Fibroblast of skin of right quadriceps (primary cell): ENCODE measurements around the gene NELL1.

Source experiments
- DNase-seq: peaks from one replicate; pipeline ENCODE4 v3.0.0-alpha.2; 2013

NELL1 gene

GRCh38 chr11:21374376-21374775 is 705.0 kb downstream of the NELL1 start:
- DNase-seq = no peak

GRCh38 chr11:21385669-21386440 is 716.5 kb downstream of the NELL1 start:
- no peak for DNase-seq

GRCh38 chr11:21390430-21390829 is 721.0 kb downstream of the NELL1 start:
- no peak for DNase-seq

- DNase-seq = no peak
These were observed 727.1 kb downstream of the NELL1 start for GRCh38 chr11:21396342-21397008.

- no peak for DNase-seq
These were observed 728.8 kb downstream of the NELL1 start for GRCh38 chr11:21398195-21398594.

- no peak for DNase-seq
These were observed 732.1 kb downstream of the NELL1 start for GRCh38 chr11:21401496-21401895.

GRCh38 chr11:21402274-21402673 is 732.9 kb downstream of the NELL1 start:
- no peak for DNase-seq

GRCh38 chr11:21403069-21403468 is 733.7 kb downstream of the NELL1 start:
- no peak for DNase-seq

- DNase-seq = no peak
These were observed 736.0 kb downstream of the NELL1 start for GRCh38 chr11:21405422-21405821.

- no peak for DNase-seq
These were observed 741.1 kb downstream of the NELL1 start for GRCh38 chr11:21410513-21410912.

GRCh38 chr11:21411104-21411503 is 741.7 kb downstream of the NELL1 start:
- DNase-seq = no peak

- DNase-seq = no peak
These were observed 742.2 kb downstream of the NELL1 start for GRCh38 chr11:21411597-21411996.

- DNase-seq = no peak
These were observed 743.4 kb downstream of the NELL1 start for GRCh38 chr11:21412652-21413383.

GRCh38 chr11:21414953-21415352 is 745.6 kb downstream of the NELL1 start:
- no peak for DNase-seq

GRCh38 chr11:21415606-21416005 is 746.2 kb downstream of the NELL1 start:
- DNase-seq = no peak

- no peak for DNase-seq
These were observed 752.4 kb downstream of the NELL1 start for GRCh38 chr11:21421711-21422329.

GRCh38 chr11:21426931-21427330 is 757.5 kb downstream of the NELL1 start:
- no peak for DNase-seq

- DNase-seq = no peak
These were observed 758.3 kb downstream of the NELL1 start for GRCh38 chr11:21427726-21428125.

GRCh38 chr11:21428796-21429195 is 759.4 kb downstream of the NELL1 start:
- DNase-seq = no peak

- no peak for DNase-seq
These were observed 760.0 kb downstream of the NELL1 start for GRCh38 chr11:21429401-21429800.

GRCh38 chr11:21430537-21430936 is 761.2 kb downstream of the NELL1 start:
- DNase-seq = no peak

GRCh38 chr11:21446939-21447590 is 777.7 kb downstream of the NELL1 start:
- no peak for DNase-seq

GRCh38 chr11:21447871-21448270 is 778.5 kb downstream of the NELL1 start:
- DNase-seq = no peak
